Endothelial cell of umbilical vein (primary cell): ENCODE data around the gene CITED2. TPM values are rescaled to one million over a fixed set of nuclear protein-coding genes. Genes with fewer than 3 reads are reported as not detected.

Experiments used
- BruUV-seq: library from RNA; stranded (reverse); fragments of 400-500 nt; replicated peaks from 2 replicates; lab custom pipeline; 2021; lab: Mats Ljungman, UMichigan
- CTCF ChIA-PET: fragments of 300-600, 350-600 bp; sonication (Branson Sonifier 250); formaldehyde crosslinking; loops from one replicate; lab custom pipeline; 2021; ENCODE audit warnings: antibody characterized with exemption, inconsistent platforms; lab: Charles Lee
- POLR2A ChIA-PET: fragments of 300-600, 350-600 bp; sonication (Branson Sonifier 250); formaldehyde crosslinking; loops from one replicate; lab custom pipeline; 2021; ENCODE audit warnings: antibody characterized with exemption, inconsistent platforms; lab: Charles Lee
- DNase-seq: peaks from one replicate; pipeline ENCODE4 v3.0.0-alpha.2; 2011; ENCODE audit warnings: low read depth, low spot score
- FAIRE-seq: peaks from 2 replicates; lab custom pipeline; 2011; peaks lifted over from hg19 to GRCh38; lab: Jason Lieb, UNC
- H2AFZ ChIP-seq: 2 replicates; pipeline ENCODE4 v1.6.0; 2012; ENCODE audit warnings: low read depth, low read length, control low read depth, inconsistent platforms
- H3K27ac ChIP-seq: 2 replicates; pipeline ENCODE4 v1.5.1; 2011; ENCODE audit warnings: low read depth, mild to moderate bottlenecking, control low read depth, low read length, moderate library complexity; ENCODE audit not compliant: insufficient read depth
- H3K27me3 ChIP-seq, 2 experiments: 2 replicates each; pipeline versions ENCODE4 v1.6.0 to v1.6.1; 2011; ENCODE audit warnings: low read length in 2 of 2, mixed read lengths in 1 of 2; ENCODE audit not compliant: control insufficient read depth in 2 of 2, insufficient read depth in 2 of 2
- H3K36me3 ChIP-seq, 2 experiments: 2 replicates in 1 of 2; 3 replicates in 1 of 2; pipeline ENCODE4 v1.5.1; 2011; ENCODE audit warnings: low read length in 2 of 2, mild to moderate bottlenecking in 1 of 2, moderate library complexity in 1 of 2; ENCODE audit not compliant: control insufficient read depth in 2 of 2, insufficient read depth in 2 of 2; ENCODE audit errors: extremely low read depth in 1 of 2
- H3K4me1 ChIP-seq: 3 replicates; pipeline ENCODE4 v1.5.1; 2011; ENCODE audit warnings: mild to moderate bottlenecking, low read length; ENCODE audit not compliant: control insufficient read depth, insufficient read depth; ENCODE audit errors: extremely low read depth
- H3K4me2 ChIP-seq: 2 replicates; pipeline ENCODE4 v1.6.1; 2011; ENCODE audit warnings: low read length, control low read depth, mixed read lengths; ENCODE audit not compliant: insufficient read depth
- H3K4me3 ChIP-seq, 3 experiments: fragments of 200-600 bp in 1 of 3; sonication (generic), shearing (Covaris generic) in 1 of 3; replicated peaks in 1 of 3; 2 replicates each; pipeline ENCODE4 v1.5.1; 2011 to 2016; ENCODE audit warnings: control low read depth in 3 of 3, low read length in 3 of 3, mild to moderate bottlenecking in 2 of 3, inconsistent platforms in 1 of 3, low read depth in 1 of 3, moderate library complexity in 1 of 3; ENCODE audit not compliant: insufficient read depth in 1 of 3
- H3K79me2 ChIP-seq: 2 replicates; pipeline ENCODE4 v1.6.0; 2012; ENCODE audit warnings: low read length, inconsistent platforms; ENCODE audit not compliant: control insufficient read depth, insufficient read depth
- H3K9ac ChIP-seq: replicated peaks from 2 replicates; pipeline ENCODE3; 2011; ENCODE audit warnings: low read length, control low read depth; ENCODE audit not compliant: insufficient read depth; ENCODE audit errors: extremely low read depth
- H3K9me1 ChIP-seq: replicated peaks from 3 replicates; pipeline ENCODE4 v1.6.0; 2011; ENCODE audit warnings: mild to moderate bottlenecking, low read length; ENCODE audit not compliant: control insufficient read depth, insufficient read depth; ENCODE audit errors: extremely low read depth
- H3K9me3 ChIP-seq: replicated peaks from 2 replicates; pipeline ENCODE4 v1.5.1; 2012; ENCODE audit warnings: low read length, inconsistent platforms; ENCODE audit not compliant: control insufficient read depth, insufficient read depth
- H4K20me1 ChIP-seq: replicated peaks from 2 replicates; pipeline ENCODE3; 2011; ENCODE audit warnings: mild to moderate bottlenecking, low read length; ENCODE audit not compliant: control insufficient read depth, insufficient read depth; ENCODE audit errors: extremely low read depth
- FOS ChIP-seq: IDR thresholded peaks from 2 replicates; pipeline ENCODE4 v1.6.1; 2011; ENCODE audit warnings: mild to moderate bottlenecking, low read length, moderate library complexity, borderline replicate concordance; ENCODE audit not compliant: insufficient read depth
- GATA2 ChIP-seq: IDR thresholded peaks from 2 replicates; pipeline ENCODE4 v1.7.0; 2011; ENCODE audit warnings: low read depth, mild to moderate bottlenecking, moderate library complexity, mixed read lengths, low read length; ENCODE audit not compliant: insufficient read length, insufficient read depth
- JUN ChIP-seq: IDR thresholded peaks from 2 replicates; pipeline ENCODE4 v1.6.1; 2011; ENCODE audit warnings: borderline replicate concordance, low read depth; ENCODE audit not compliant: insufficient read length, insufficient read depth
- MYC ChIP-seq: IDR thresholded peaks from one replicate; pipeline ENCODE4 v1.6.1; 2011; ENCODE audit warnings: mild to moderate bottlenecking, low read depth, low read length
- POLR2A ChIP-seq: IDR thresholded peaks from 2 replicates; pipeline ENCODE4 v1.6.1; 2012; ENCODE audit warnings: low read depth, mild to moderate bottlenecking, control low read depth, low read length
- POLR2AphosphoS5 ChIP-seq: IDR thresholded peaks from 2 replicates; pipeline ENCODE4 v1.6.1; 2012; ENCODE audit warnings: low read depth, mild to moderate bottlenecking, control low read depth, low read length, moderate library complexity; ENCODE audit not compliant: insufficient read depth
- dilution Hi-C: fragments of 300-500 bp; cut with MboI; formaldehyde crosslinking; loops from one replicate; pipeline ENCODE4 v1.15.0; 2019; ENCODE audit warnings: low sequenced_read_pairs; ENCODE audit not compliant: extremely low pct_ligation_motif_present
- intact Hi-C: fragments of 100-400 bp; cut with micrococcal nuclease; formaldehyde crosslinking; loops from one replicate; pipeline ENCODE4 v1.10.0; 2022
- polyA plus RNA-seq, 4 experiments: library from polyadenylated mRNA; depleted of rRNA in 3 of 4; stranded (reverse) in 3 of 4; unstranded in 1 of 4; fragments of >200 nt; gene quantifications; 2 replicates each; pipeline versions ENCODE4 v1.2.1 to v1.2.3, GENCODE V29; 2011 to 2012; ENCODE audit warnings: missing spikeins in 1 of 4
- total RNA-seq: library from RNA; stranded (reverse); gene quantifications from 2 replicates; pipeline ENCODE4 v1.2.3, GENCODE V29; 2021
- TF ChIP-seq, protein P1 (sequence below), 2 donors: IDR thresholded peaks; 1 replicate in 1 of 2; 2 replicates in 1 of 2; pipeline ENCODE4 v1.5.1; 2011; ENCODE audit warnings: low read length in 2 of 2, mild to moderate bottlenecking in 2 of 2, moderate library complexity in 2 of 2, control low read depth in 1 of 2, inconsistent platforms in 1 of 2, low read depth in 1 of 2; ENCODE audit not compliant: insufficient read depth in 1 of 2; ENCODE audit errors: extremely low read depth in 1 of 2

Gene CITED2
- total and polyA plus RNA-seq, 2 donors (not counting 3 experiments of a cell fraction or from before 2014, with no cell fraction given) = 81.1 to 85.7 TPM

DNA sequence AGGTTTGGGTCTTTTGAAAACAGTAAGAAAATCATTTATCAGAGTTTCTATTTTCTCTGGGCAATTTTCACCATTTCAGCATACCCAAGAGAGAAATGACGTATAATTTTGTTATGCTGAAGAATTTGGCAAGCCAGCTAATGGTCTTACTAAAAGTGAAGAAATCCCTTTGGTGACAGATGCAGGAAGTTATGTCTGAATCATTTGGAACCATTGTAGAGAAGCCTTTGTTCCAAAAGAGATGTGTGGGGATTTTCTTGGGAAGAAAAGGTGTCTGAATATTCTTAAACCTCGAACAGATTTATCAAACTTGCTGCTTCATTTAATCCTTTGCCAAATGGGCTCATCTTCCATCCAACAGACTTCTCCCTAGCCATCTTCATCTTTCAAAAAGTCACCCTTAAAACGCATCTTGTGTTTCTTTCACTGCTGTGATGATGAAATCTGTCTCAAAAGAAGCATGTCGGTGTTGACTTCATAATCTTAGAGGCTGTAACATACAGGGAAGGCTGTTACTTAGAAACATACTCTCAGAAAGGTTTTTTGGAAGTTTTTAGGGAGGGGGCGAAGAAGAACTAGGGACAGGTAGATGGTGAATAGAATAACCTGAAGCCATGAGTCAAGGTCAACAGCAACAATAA is 39.5 kb downstream of the CITED2 start:
- H3K27me3 ChIP-seq = no peaks in the 10 kb centered on the region
- H3K27ac ChIP-seq = no peak overlapping the region
- no peak overlapping the region for H2AFZ ChIP-seq
- H3K36me3 ChIP-seq = no peaks in the 10 kb centered on the region
- intact Hi-C loops = no loop called here
- no peaks in the 10 kb centered on the region for H3K9me3 ChIP-seq
- H4K20me1 ChIP-seq = no peaks in the 10 kb centered on the region
- no peak overlapping the region for H3K4me2 ChIP-seq
- TF ChIP-seq JUN (peak; percentile 20), MYC (no peak)
- TF ChIP-seq, protein P1, sequence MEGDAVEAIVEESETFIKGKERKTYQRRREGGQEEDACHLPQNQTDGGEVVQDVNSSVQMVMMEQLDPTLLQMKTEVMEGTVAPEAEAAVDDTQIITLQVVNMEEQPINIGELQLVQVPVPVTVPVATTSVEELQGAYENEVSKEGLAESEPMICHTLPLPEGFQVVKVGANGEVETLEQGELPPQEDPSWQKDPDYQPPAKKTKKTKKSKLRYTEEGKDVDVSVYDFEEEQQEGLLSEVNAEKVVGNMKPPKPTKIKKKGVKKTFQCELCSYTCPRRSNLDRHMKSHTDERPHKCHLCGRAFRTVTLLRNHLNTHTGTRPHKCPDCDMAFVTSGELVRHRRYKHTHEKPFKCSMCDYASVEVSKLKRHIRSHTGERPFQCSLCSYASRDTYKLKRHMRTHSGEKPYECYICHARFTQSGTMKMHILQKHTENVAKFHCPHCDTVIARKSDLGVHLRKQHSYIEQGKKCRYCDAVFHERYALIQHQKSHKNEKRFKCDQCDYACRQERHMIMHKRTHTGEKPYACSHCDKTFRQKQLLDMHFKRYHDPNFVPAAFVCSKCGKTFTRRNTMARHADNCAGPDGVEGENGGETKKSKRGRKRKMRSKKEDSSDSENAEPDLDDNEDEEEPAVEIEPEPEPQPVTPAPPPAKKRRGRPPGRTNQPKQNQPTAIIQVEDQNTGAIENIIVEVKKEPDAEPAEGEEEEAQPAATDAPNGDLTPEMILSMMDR (IDR thresholded peaks at IDR 0.05; ENCODE audit: extremely low read depth in 1 of 2, insufficient read depth in 1 of 2, low read depth in 1 of 2, low read length in 2 of 2) = no peak
- no peaks in the 10 kb centered on the region for H3K79me2 ChIP-seq
- peak; percentile 18 for FAIRE-seq
- CTCF ChIA-PET = interaction anchor here (1.0 to 1.6 kb wide), 2 partner anchors 30 to 31 kb away, joined by 3 to 5 read pairs; no protein-coding TSS in a partner anchor
- DNase-seq = peak; percentile 22
- POLR2A ChIA-PET = no interaction called here
- no peaks in the 10 kb centered on the region for H3K4me1 ChIP-seq
- BruUV-seq = no TSS peak
- dilution Hi-C loops = no loop called here
- H3K9ac ChIP-seq = no peak overlapping the region
- no peak overlapping the region for H3K4me3 ChIP-seq
- H3K9me1 ChIP-seq = no peaks in the 10 kb centered on the region

DNA sequence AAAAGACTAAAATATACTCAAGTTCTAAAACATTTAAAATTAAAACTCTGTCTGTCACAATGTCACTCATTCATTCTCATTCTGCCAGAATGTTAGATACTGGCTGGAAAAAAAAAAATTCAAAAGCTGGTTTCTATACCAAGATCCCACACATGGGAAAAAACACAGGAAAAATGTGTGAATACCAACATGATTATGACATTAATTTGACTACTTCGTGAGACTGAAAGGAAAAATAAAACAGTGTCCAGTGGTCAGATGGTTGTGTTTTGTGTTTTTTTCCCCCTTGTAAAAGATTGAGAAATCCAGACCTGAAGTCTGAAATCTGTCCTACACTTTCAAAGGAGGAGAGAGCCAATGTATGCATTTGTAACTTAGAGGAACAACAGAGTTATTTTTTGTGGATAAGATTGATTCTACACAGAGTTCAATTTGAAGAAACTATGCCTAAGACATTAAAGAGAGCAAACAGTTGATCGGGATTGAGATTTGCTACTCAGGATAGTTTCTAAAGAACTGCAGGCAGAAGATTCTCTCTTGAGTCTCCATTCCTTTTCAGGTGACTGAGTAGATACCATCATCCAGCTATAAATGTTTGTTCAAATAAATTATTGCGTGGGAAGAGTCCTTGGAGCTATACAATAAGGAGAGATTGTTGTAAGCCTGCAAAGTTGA is 43.5 kb downstream of the CITED2 start:
- POLR2A ChIA-PET = no interaction called here
- H2AFZ ChIP-seq = no peak overlapping the region

More for the DNA sequence above, 43.5 kb downstream of the CITED2 start:
- BruUV-seq = no TSS peak
- DNase-seq (no peak), FAIRE-seq (no peak)
- no peaks in the 10 kb centered on the region for H3K9me3 ChIP-seq
- H3K79me2 ChIP-seq = no peaks in the 10 kb centered on the region
- H3K4me1 ChIP-seq = no peaks in the 10 kb centered on the region
- H3K36me3 ChIP-seq = no peaks in the 10 kb centered on the region
- intact Hi-C loops (no loop called here), dilution Hi-C loops (no loop called here)
- no peak overlapping the region for H3K27ac ChIP-seq
- no peaks in the 10 kb centered on the region for H3K27me3 ChIP-seq
- no peak overlapping the region for H3K4me2 ChIP-seq
- no peak overlapping the region for H3K9ac ChIP-seq
- TF ChIP-seq, protein P1 (IDR thresholded peaks at IDR 0.05; ENCODE audit: extremely low read depth in 1 of 2, insufficient read depth in 1 of 2, low read depth in 1 of 2, low read length in 2 of 2) = no peak
- TF ChIP-seq FOS (no peak), GATA2 (no peak), MYC (no peak), POLR2A (no peak), JUN (no peak), POLR2AphosphoS5 (no peak)
- no peaks in the 10 kb centered on the region for H3K9me1 ChIP-seq
- CTCF ChIA-PET = interaction anchor here (0.6 to 1.1 kb wide), 2 partner anchors 14 kb away, joined by 3 read pairs; no protein-coding TSS in a partner anchor
- H3K4me3 ChIP-seq = no peak overlapping the region
- H4K20me1 ChIP-seq = no peaks in the 10 kb centered on the region
